NCI-H2171 treated with DMSO at 0.1 percent for 48 hours (cell line): ENCODE data around the gene OTOP2.

Experiments used
- DNase-seq: peaks from one replicate; lab custom pipeline; 2025; lab: John Stamatoyannopoulos, UW

OTOP2 gene

GRCh38 chr17:74924250-74924948, at the start of gene OTOP2:
OTOP2 (plus strand) TSS chr17:74924273; CDS start chr17:74924633, 360 bp downstream.
- peak; percentile 34 for DNase-seq

GRCh38 chr17:74874615-74875037, 49.4 kb upstream of the OTOP2 start:
- DNase-seq = no peak

DNA sequence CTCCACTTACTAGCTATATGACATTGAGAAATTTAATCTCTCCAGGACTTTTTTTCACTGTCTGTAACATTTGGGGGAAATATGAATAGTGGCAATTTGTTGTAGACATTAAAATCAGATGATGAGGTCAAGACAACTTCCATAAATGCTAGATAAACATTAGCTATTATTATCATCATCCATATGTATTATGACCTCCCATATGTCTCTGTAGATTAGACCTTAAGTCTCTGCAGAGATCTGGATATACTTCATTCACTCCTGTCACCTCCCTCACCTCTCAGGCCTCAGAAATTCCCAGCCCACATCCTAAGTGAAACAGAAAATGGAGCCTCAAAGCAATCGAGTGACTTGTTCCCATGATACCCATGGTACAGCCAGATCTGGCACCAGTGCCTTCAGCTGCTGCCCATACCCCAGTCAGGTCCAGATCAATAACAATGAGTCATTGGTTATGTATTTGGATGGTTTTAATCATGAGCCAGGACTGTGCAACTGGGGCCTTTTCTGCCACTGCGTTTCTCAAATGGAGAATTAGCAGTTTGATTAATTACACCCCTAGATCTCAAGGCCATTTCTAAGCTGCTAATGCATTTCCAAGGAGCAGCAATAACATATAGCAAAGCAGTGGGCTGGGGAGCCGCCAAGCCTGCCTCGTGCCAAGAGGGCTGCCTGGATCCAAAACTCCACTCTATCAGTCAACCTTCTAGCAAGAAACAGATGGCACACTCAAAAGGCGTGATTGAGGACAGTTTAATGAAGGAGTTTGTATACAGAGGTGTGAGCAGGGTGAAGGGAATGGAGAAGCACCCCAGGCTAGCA, 48.7 kb upstream of the OTOP2 start:
- peak; percentile 57 for DNase-seq

DNA sequence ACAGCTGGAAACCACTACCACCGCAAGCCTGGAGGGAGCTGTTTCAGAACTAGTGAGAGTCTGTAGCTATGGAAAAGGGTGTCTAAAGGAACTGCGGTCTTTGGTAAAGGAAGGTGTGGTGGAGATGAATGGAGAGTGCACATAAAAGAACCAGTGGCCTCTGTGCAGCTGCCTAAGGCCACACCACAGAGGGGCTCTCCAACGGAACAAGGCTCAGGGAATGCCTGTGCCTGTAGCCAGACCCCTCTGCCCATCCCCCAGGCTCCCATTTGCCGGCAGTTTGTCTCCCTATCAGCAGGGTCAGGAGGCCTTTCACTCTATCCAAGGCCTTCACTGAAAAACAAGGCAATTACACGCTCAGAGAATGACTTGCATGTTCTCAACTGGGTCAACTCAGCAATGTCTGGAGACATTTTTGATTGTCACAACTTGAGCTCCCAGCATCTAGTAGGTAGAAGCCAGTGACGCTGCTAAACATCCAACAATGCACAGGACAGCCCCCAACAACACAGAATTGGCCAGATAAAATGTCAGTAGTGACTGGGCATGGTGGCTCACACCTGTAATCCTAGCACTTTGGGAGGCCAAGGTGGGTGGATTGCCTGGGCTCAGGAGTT, 48.0 kb upstream of the OTOP2 start:
- DNase-seq = no peak

DNA sequence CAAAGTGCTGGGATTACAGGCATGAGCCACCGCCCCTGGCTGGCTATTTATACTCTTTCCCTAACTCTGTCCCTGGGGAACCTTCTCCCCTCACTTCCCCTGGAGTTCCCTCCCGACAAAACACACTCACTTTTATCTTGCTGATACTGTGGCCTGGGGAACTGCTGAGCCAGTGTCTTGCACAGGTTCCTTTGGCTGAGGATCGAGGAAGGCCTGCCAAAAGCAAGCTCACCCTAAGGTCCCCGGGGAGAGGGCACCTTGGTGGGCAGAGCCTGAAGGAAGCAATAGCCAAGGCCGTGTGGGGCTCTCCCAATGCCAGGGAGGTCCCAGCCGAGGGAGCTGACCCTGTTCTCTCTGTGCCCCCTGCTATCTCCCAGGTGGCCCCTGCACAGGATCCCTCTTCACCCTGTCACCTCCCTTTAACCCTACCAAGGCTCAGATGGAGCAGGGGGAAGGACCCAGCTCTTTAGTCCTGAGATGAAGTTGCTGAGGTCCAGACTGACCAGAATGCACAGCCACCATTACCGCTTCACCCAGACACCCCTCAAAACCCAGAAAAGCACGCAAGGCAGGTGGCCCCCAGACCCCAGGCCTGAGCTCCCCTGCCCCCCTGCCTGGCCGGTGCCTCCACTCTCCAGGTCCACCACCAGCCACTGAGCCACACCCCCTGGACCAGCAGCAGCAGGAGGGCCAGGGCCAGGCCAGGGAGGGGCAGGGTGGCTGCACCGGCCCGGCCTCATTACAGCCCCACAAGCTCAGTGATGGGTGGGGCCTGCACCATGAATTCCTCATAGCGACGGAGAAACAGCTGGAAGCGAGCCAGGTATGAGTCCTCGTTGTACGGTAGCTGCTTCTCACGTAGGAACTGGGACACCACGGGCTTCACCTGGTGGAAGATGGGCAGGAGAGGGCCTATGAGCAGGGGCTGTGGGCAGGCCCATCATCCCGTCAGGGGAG, 46.2 kb upstream of the OTOP2 start:
- no peak for DNase-seq

DNA sequence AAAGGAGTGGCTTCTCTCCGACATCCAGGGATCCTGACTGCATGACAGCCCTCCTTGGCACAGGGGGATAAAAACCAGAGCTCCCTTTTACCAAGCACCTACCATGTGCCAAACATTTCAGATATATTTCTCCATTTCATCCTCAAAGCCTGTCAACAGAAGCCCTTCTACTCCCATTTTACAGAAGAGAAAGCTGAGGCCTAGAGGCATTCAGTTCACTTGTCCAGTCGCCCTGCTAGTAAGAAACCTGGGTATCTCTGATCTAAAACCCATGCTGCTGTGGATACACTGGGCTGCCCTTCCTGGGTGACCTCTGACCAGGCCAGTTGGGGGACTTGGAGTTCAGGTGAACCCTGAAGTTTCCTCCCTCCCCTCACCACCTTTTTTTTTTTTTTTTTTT, 45.4 kb upstream of the OTOP2 start:
- DNase-seq = no peak

- DNase-seq = no peak
Observed at GRCh38 chr17:74879308-74879707, 44.8 kb upstream of the OTOP2 start.

- no peak for DNase-seq
Observed at GRCh38 chr17:74881073-74881472, 43.0 kb upstream of the OTOP2 start.

DNA sequence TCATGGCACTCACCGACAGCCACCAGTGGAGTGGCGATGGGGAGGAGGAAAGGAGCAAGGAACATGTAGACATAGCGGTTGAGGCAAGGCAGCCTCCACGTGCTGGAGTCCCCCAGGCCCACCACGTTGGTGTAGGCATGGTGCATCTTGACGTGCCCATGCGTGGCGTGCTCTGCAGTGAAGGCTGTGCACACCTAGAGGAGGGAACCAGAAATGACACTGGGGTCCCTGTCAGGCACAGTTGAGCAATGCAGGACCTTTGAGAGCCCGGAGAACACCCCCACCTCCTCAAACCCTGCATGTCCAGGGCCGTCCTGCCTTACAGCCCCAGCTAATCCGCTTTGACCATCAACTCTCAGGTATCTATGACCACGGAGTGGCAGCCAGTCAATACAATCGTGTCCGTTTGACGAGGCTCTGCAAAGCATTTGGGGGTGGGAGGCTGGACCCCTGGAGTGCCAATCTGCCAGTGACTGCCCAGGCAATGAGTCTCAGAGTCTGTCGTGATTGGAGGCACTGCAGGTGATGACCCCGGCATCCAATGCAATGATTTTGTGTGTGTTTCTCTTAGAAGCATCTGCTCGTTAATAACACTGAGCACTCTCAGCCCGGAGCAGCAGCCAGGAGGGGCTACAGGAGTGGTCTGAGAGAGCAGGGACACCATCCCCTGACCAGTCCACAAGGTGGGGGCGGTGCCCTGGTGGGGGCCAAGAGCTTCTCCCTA, 41.4 kb upstream of the OTOP2 start:
- DNase-seq = no peak

DNA sequence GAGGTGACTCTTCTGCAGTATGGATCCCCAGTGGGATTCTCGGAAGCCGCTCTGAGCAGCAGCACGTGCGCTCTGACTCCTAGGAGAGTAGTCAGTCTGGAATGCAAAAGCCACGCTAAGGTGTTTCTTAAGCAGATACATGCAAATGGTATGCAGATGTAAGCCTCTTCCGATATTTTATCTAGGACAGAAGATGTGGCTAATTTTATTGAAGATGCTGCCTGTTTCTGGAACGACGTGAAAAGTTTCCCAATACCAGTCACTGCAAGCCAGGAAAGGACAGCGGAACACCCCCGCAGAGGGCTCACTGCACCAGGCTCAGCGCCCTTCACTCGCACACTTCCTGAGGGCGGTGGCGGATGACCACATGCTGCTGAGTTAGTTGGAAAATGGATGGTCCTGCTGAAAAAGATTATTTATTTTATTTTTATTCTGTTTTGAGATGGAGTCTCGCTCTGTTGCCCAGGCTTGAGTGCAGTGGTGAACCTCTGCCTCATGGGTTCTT, 40.8 kb upstream of the OTOP2 start:
- DNase-seq = no peak

GRCh38 chr17:74888469-74888868, 35.6 kb upstream of the OTOP2 start:
- no peak for DNase-seq

DNA sequence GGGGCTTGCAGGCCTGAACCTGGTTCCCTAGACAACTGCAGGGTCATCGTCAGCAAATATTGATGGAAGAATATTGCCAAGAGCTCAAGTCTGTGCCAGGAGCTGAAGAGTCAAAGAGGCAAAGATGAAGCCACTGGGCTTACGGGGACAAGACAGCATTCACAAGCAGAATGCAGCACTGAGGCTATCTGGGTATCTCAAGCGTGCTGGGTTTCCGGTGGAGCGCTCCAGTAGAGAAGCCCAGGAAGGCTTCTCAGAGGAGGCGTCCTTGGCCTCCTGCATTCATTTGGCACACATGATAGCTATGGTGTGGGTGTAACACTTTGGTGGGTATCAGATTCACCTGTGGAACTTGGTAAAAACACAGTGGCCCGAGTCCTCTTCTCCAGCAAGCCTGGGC, 33.5 kb upstream of the OTOP2 start:
- DNase-seq = no peak

GRCh38 chr17:74892013-74892841, 31.8 kb upstream of the OTOP2 start:
- DNase-seq = no peak

DNA sequence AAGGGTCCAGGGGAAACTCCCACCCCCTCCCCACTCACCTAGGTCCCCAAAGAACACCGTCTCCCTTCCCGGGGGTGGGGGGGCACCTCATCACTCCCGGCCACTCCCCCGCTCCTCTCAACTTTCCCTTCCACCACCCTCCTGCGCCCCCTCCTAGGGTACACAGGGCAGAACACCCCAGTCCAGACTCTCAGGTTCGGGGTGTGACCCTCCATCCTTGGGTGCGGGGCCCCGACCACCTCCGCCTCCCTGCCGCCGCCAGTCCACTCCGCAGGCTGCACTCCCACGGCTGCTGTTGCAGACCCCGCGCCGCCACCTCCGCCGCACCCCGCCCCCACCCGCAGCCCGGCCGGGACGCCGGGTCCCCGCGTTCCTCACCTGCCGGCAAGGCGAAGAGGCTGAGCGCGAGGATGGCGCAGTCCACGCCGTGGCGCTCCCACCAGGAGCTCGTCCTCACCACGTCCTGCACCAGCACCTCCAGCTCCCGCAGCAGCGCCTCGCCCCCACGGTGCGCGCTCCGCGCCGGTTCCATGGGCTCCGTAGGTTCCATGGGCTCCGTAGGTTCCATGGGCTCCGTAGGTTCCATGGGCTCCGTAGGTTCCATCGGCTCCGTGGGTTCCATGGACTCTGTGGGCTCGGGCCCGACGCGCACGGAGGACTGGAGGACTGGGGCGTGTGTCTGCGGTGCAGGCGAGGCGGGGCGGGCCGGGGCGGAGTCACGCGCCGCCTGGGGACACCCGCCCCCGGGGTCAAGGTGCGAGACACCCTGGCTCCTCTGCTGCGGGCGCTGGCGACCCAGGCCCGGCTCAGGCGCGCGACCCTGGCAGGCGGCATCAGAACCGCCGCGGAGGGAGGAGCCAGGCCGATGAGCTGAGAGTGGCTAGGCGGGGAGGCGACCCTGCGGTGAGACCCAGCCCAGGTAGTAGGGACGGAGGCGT, 30.8 kb upstream of the OTOP2 start, which contains the start of gene FADS6:
FADS6 (minus strand) TSS at position 660 of the 938 bp plus-strand sequence; CDS start at position 622, 38 bp downstream.
- no peak for DNase-seq

GRCh38 chr17:74893936-74894671, 30.0 kb upstream of the OTOP2 start:
- no peak for DNase-seq

DNA sequence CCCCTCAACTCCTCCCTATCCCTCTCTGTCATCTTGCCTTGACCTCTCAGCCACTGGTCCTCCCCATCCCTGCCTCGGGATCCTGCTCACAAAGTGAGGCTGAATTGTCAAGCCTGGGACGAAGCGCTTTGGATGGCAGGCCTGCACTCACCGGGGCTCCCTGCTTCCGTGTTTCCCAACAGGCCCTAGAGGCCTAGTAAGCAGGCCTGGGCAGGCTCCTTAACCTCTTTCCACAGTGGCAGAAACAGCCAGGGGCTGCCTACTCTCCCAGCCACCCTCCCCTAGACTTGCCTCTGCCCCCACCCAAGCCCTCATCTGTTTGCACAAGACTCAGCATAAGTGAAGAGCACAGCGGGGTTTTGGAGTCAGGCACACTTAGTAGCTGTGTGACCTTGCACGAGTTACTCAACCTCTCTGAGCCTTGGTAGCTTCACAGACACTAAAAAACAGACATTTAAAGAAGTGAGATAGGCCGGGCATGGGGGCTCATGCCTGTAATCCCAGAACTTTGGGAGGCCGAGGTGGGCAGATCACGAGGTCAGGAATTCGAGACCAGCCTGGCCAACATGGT, 25.6 kb upstream of the OTOP2 start:
- DNase-seq = no peak

DNA sequence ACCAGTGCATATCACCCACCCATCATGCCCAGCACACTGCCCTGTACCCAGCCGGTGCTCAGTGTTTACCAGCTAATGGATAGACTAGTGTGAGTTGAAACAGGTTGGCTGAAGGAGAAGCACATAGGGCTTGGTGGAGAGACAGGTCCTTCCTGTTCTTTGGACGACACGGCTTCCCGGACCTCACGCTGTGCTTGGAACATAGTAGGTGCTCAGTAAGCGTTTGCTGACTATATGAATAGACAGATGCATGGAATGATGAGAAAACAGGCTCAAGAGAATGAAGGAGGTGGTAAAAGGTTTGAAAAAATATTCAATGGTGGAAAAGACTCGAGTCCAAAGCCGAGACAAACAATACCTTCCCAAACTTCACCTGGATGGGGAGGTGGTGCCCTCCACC, 23.9 kb upstream of the OTOP2 start:
- DNase-seq = no peak
